ENCODE data around the gene PGM1. TPM values are rescaled to one million over a fixed set of nuclear protein-coding genes. Genes with fewer than 3 reads are reported as not detected.

The PGM1 gene
- total RNA-seq, 1 donor from 2014 or later, result 46.0 TPM

DNA sequence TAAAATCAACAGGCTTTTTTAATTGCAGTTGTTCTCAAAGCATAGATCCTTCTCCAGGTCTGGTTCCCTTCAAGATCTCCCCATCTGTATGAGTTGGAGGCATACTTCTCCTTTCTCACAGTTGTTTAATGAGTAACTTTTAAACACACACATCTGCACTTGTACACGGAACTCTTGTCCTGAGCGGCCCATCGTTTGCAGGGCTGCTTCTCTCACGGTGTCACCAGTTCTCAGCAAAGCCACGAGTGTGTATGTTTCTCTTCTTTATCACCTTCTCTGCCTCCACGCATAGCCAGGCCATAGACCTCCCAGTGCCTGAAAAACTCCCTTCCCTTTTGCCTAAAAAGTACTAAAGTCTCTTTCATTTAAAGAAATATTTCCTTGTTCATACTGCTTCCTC lies 111.9 kb downstream of the PGM1 start:
- Mint-ChIP-seq H3K36me3 (no peaks in the 10 kb centered on the region), H3K4me1 (peaks cover 34% of the 10 kb centered on the region), H3K9me3 (no peaks in the 10 kb centered on the region), H3K27ac (peak overlapping the region; percentile 8), H3K4me3 (no peak overlapping the region), H3K27me3 (ENCODE audit: low read depth) (no peaks in the 10 kb centered on the region)
- TF ChIP-seq, protein P1, sequence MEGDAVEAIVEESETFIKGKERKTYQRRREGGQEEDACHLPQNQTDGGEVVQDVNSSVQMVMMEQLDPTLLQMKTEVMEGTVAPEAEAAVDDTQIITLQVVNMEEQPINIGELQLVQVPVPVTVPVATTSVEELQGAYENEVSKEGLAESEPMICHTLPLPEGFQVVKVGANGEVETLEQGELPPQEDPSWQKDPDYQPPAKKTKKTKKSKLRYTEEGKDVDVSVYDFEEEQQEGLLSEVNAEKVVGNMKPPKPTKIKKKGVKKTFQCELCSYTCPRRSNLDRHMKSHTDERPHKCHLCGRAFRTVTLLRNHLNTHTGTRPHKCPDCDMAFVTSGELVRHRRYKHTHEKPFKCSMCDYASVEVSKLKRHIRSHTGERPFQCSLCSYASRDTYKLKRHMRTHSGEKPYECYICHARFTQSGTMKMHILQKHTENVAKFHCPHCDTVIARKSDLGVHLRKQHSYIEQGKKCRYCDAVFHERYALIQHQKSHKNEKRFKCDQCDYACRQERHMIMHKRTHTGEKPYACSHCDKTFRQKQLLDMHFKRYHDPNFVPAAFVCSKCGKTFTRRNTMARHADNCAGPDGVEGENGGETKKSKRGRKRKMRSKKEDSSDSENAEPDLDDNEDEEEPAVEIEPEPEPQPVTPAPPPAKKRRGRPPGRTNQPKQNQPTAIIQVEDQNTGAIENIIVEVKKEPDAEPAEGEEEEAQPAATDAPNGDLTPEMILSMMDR (IDR thresholded peaks at IDR 0.05; ENCODE audit: unreplicated experiment), result no peak
- no peak for DNase-seq (ENCODE audit: low spot score in 2 of 2, unreplicated experiment in 2 of 2)

DNA sequence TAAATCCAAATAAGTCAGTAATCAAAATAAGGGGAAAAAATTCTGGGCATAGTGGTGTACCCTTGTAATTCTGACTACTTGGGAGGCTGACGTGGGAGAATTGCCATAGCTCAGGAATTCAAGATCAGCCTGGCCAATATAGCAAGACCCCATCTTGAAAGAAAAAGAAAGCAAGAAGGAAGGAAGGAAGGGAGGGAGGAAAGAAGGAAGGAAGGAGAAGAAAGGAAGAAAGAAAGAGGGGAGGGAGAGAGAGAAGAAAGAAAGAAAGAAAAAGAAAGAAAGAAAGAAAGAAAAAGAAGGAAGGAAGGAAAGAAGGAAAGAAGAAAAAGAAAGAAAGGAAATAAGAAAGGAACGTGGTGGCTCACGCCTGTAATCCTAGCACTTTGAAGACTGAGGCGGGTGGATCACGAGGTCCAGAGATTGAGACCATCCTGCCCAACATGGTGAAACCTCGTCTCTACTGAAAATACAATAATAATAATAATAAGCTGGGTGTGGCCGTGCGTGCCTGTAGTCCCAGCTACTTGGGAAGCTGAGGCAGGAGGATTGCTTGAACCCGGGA lies 116.1 kb downstream of the PGM1 start:
- H3K4me1 Mint-ChIP-seq, result peaks cover 35% of the 10 kb centered on the region
- H3K9me3 Mint-ChIP-seq, result no peaks in the 10 kb centered on the region
- H3K4me3 Mint-ChIP-seq, result no peak overlapping the region
- no peak for DNase-seq (ENCODE audit: low spot score in 2 of 2, unreplicated experiment in 2 of 2)
- H3K36me3 Mint-ChIP-seq, result no peaks in the 10 kb centered on the region
- no peaks in the 10 kb centered on the region for H3K27me3 Mint-ChIP-seq (ENCODE audit: low read depth)
- H3K27ac Mint-ChIP-seq, result peak overlapping the region; percentile 55
- TF ChIP-seq, protein P1 (IDR thresholded peaks at IDR 0.05; ENCODE audit: unreplicated experiment), result no peak

Other genes with a start within 250 kb of the PGM1 start
- gene ALG6, start 225.8 kb upstream of the PGM1 start, total RNA-seq, result 20.0 to 21.7 TPM (median 20.3 TPM) in 3 replicates
- gene ITGB3BP, start 70.2 kb upstream of the PGM1 start, total RNA-seq, result 37.7 to 40.3 TPM (median 39.4 TPM) in 3 replicates
- 8.5 to 10.7 TPM (median 9.6 TPM) in 3 replicates for gene EFCAB7, start 69.9 kb upstream of the PGM1 start, total RNA-seq
- gene ROR1, start 180.6 kb downstream of the PGM1 start, total RNA-seq, result 76.0 to 89.9 TPM (median 81.4 TPM) in 3 replicates